Measurements from ENCODE around the gene STX3.
A peak's percentile ranks its signal among the peaks of the same experiment; 100 is the strongest.

The STX3 gene

DNA sequence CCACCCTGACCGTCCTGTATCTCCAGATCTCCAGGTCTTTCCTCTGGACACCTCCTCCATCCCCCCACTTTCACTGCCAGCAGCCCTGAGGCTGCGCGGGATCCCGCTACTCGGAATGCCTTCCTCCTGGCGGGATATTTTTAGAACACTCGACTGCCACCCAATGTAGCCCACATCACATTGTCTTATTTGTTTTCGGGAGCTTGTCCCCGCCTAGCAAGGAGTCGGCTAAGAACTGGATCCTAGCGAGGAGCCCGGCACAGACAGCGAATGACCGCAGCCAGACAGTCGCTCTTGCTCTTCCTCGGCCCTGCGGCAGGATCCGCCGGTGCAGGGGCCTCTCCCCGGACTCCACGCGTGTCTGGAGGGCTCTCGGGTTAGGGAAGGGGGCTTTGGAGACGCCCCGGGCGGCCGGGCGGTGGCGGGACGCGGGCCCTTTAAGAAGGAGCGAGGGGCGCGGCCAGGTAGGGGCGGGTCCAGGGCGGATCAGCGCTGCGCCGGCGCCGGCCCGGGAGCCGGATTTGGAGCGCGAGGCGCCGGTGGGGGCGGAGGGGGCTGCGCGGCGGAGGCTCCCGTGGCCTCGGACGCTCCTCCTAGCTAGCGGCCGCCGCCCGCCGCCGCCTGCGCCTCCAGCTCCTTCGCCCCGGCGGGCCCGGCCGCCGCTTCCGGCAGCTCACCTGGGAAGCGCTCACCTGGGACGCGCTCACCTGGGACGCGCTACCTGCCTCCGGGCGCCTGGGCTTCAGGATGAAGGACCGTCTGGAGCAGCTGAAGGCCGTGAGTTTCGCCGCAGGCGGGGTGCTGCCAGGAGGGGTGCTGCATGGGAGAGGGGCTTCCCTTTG is at the start of gene STX3:
TSS of gene STX3 (plus strand) at position 518 of the 842 bp plus-strand sequence. CDS start at position 748, 230 bp downstream.
- DNase-seq (ENCODE audit: low spot score in 2 of 2) (peak; percentile 19 to 47), ATAC-seq (replicated peaks; ENCODE audit: extremely low read depth, poor library complexity, severe bottlenecking) (peak; percentile 83)
- Mint-ChIP-seq H3K4me3 (peak within 1 kb of the TSS; percentile 93), H3K9me3 (no peaks in the 10 kb centered on the region), H3K27ac (ENCODE audit: low read depth) (peak within 1 kb of the TSS; percentile 82), H3K36me3 (ENCODE audit: insufficient read depth) (peaks cover 10% of the 10 kb centered on the region), H3K27me3 (peaks cover 10% of the 10 kb centered on the region), H3K4me1 (peaks cover 31% of the 10 kb centered on the region)

GRCh38 chr11:59706518-59707285 is 48.5 kb upstream of the STX3 start:
- Mint-ChIP-seq H3K4me3 (no peak overlapping the region), H3K4me1 (no peaks in the 10 kb centered on the region), H3K36me3 (ENCODE audit: insufficient read depth) (no peaks in the 10 kb centered on the region), H3K27me3 (peaks cover 56% of the 10 kb centered on the region), H3K27ac (ENCODE audit: low read depth) (no peak overlapping the region), H3K9me3 (no peaks in the 10 kb centered on the region)
- no peak for DNase-seq (ENCODE audit: low spot score in 2 of 2)
- no peak for ATAC-seq (replicated peaks; ENCODE audit: extremely low read depth, poor library complexity, severe bottlenecking)

GRCh38 chr11:59707371-59707770 is 47.8 kb upstream of the STX3 start:
- H3K4me3 Mint-ChIP-seq: no peak overlapping the region
- H3K4me1 Mint-ChIP-seq: no peaks in the 10 kb centered on the region
- H3K36me3 Mint-ChIP-seq (ENCODE audit: insufficient read depth): no peaks in the 10 kb centered on the region
- DNase-seq (ENCODE audit: low spot score in 2 of 2): no peak
- no peaks in the 10 kb centered on the region for H3K9me3 Mint-ChIP-seq
- H3K27me3 Mint-ChIP-seq: peaks cover 49% of the 10 kb centered on the region
- ATAC-seq (replicated peaks; ENCODE audit: extremely low read depth, poor library complexity, severe bottlenecking): no peak
- no peak overlapping the region for H3K27ac Mint-ChIP-seq (ENCODE audit: low read depth)

GRCh38 chr11:59708537-59708936 is 46.6 kb upstream of the STX3 start:
- H3K4me1 Mint-ChIP-seq: no peaks in the 10 kb centered on the region
- peaks cover 59% of the 10 kb centered on the region for H3K27me3 Mint-ChIP-seq
- no peak overlapping the region for H3K27ac Mint-ChIP-seq (ENCODE audit: low read depth)
- no peak overlapping the region for H3K4me3 Mint-ChIP-seq
- no peak for DNase-seq (ENCODE audit: low spot score in 2 of 2)
- ATAC-seq (replicated peaks; ENCODE audit: extremely low read depth, poor library complexity, severe bottlenecking): no peak
- no peaks in the 10 kb centered on the region for H3K9me3 Mint-ChIP-seq
- no peaks in the 10 kb centered on the region for H3K36me3 Mint-ChIP-seq (ENCODE audit: insufficient read depth)

DNA sequence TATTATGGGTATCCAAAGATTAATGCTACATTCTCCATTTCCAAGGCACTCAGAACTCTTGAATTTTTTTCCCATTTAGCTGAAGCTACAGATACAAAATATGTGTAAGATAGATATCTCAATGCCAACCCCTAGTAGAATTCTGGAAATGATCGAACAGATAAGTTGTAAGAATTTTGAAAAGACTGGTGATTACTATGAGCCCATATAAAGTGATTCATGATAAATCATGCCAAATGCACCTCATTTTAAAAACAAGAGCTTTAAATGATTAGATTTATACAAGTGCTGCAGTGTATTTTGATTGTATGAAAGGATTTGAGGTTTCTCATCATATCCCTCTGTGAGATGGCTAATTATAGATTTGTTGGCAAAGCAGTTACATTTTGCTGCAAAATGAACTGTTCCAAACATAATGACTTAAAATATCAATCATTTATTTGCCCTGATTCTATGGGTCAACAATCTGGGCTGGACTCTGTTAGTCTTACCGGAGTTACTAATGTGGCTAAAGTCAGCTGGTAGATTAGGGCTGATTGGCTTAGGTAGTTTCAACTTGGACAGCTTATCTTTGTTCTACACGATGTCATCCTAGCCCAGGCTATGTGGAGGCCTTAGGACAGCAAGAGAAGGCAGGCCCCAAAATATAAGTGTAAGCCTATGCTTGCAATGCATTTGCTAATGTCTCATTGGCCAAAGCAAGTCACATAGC is 44.9 kb upstream of the STX3 start:
- no peak for ATAC-seq (replicated peaks; ENCODE audit: extremely low read depth, poor library complexity, severe bottlenecking)
- H3K4me1 Mint-ChIP-seq: no peaks in the 10 kb centered on the region
- no peak overlapping the region for H3K27ac Mint-ChIP-seq (ENCODE audit: low read depth)
- no peak overlapping the region for H3K4me3 Mint-ChIP-seq
- peaks cover 55% of the 10 kb centered on the region for H3K27me3 Mint-ChIP-seq
- H3K9me3 Mint-ChIP-seq: no peaks in the 10 kb centered on the region
- no peaks in the 10 kb centered on the region for H3K36me3 Mint-ChIP-seq (ENCODE audit: insufficient read depth)
- no peak for DNase-seq (ENCODE audit: low spot score in 2 of 2)

DNA sequence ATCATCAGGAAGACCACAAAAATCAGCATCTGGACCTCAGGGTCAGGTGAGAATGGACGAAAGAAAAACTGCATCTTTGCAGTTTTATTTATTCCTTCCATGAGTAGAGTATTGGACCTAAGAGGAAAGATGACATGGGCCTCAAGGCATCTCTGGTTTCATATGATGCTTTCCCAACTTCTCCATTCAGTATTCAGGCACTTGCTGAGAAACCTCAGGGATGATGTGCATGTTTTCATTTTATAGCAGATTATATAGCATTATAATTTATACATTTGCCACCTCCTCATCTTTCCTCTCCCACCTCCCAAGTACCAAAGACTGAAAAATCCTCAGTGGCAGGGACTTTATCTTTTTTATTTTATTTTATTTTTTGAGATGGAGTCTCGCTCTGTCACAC is 41.4 kb upstream of the STX3 start, which contains the start of gene OR10V1:
TSS of gene OR10V1 (minus strand) at position 101 of the 400 bp plus-strand sequence. CDS start at position 101, 0 bp downstream.
- Mint-ChIP-seq H3K36me3 (ENCODE audit: insufficient read depth) (no peaks in the 10 kb centered on the region), H3K4me3 (no peak within 1 kb of the TSS), H3K27me3 (peaks cover 50% of the 10 kb centered on the region), H3K27ac (ENCODE audit: low read depth) (no peak within 1 kb of the TSS), H3K4me1 (no peaks in the 10 kb centered on the region), H3K9me3 (no peaks in the 10 kb centered on the region)
- ATAC-seq (replicated peaks; ENCODE audit: extremely low read depth, poor library complexity, severe bottlenecking) (no peak), DNase-seq (ENCODE audit: low spot score in 2 of 2) (no peak)

- H3K9me3 Mint-ChIP-seq: no peaks in the 10 kb centered on the region
- DNase-seq (ENCODE audit: low spot score in 2 of 2): no peak
Observed at GRCh38 chr11:59716051-59716450, 39.1 kb upstream of the STX3 start.

GRCh38 chr11:59719556-59719955 is 35.6 kb upstream of the STX3 start:
- no peak overlapping the region for H3K4me3 Mint-ChIP-seq
- no peaks in the 10 kb centered on the region for H3K4me1 Mint-ChIP-seq
- H3K27ac Mint-ChIP-seq (ENCODE audit: low read depth): no peak overlapping the region
- no peaks in the 10 kb centered on the region for H3K9me3 Mint-ChIP-seq
- ATAC-seq (replicated peaks; ENCODE audit: extremely low read depth, poor library complexity, severe bottlenecking) (no peak), DNase-seq (ENCODE audit: low spot score in 2 of 2) (no peak)
- no peaks in the 10 kb centered on the region for H3K36me3 Mint-ChIP-seq (ENCODE audit: insufficient read depth)
- H3K27me3 Mint-ChIP-seq: peaks cover 75% of the 10 kb centered on the region

More at GRCh38 chr11:59716051-59716450, 39.1 kb upstream of the STX3 start:
- no peak for ATAC-seq (replicated peaks; ENCODE audit: extremely low read depth, poor library complexity, severe bottlenecking)
- no peaks in the 10 kb centered on the region for H3K36me3 Mint-ChIP-seq (ENCODE audit: insufficient read depth)
- H3K4me3 Mint-ChIP-seq: no peak overlapping the region
- no peaks in the 10 kb centered on the region for H3K4me1 Mint-ChIP-seq
- peaks cover 57% of the 10 kb centered on the region for H3K27me3 Mint-ChIP-seq
- H3K27ac Mint-ChIP-seq (ENCODE audit: low read depth): no peak overlapping the region

- H3K9me3 Mint-ChIP-seq: no peaks in the 10 kb centered on the region
- H3K36me3 Mint-ChIP-seq (ENCODE audit: insufficient read depth): no peaks in the 10 kb centered on the region
- H3K27me3 Mint-ChIP-seq: peaks cover 42% of the 10 kb centered on the region
- ATAC-seq (replicated peaks; ENCODE audit: extremely low read depth, poor library complexity, severe bottlenecking) (no peak), DNase-seq (ENCODE audit: low spot score in 2 of 2) (no peak)
- no peak overlapping the region for H3K4me3 Mint-ChIP-seq
- no peak overlapping the region for H3K27ac Mint-ChIP-seq (ENCODE audit: low read depth)
- peaks cover 4% of the 10 kb centered on the region for H3K4me1 Mint-ChIP-seq
Observed at GRCh38 chr11:59724066-59724465, 31.1 kb upstream of the STX3 start.

- H3K4me3 Mint-ChIP-seq: no peak overlapping the region
- H3K27me3 Mint-ChIP-seq: peaks cover 25% of the 10 kb centered on the region
- ATAC-seq (replicated peaks; ENCODE audit: extremely low read depth, poor library complexity, severe bottlenecking): no peak
- no peak for DNase-seq (ENCODE audit: low spot score in 2 of 2)
- H3K27ac Mint-ChIP-seq (ENCODE audit: low read depth): no peak overlapping the region
- no peaks in the 10 kb centered on the region for H3K9me3 Mint-ChIP-seq
- peaks cover 7% of the 10 kb centered on the region for H3K4me1 Mint-ChIP-seq
- no peaks in the 10 kb centered on the region for H3K36me3 Mint-ChIP-seq (ENCODE audit: insufficient read depth)
Observed at GRCh38 chr11:59727426-59727825, 27.8 kb upstream of the STX3 start.

GRCh38 chr11:59728154-59728553 is 27.0 kb upstream of the STX3 start:
- Mint-ChIP-seq H3K9me3 (no peaks in the 10 kb centered on the region), H3K27me3 (peaks cover 18% of the 10 kb centered on the region), H3K27ac (ENCODE audit: low read depth) (no peak overlapping the region), H3K36me3 (ENCODE audit: insufficient read depth) (no peaks in the 10 kb centered on the region), H3K4me1 (peaks cover 7% of the 10 kb centered on the region), H3K4me3 (no peak overlapping the region)
- DNase-seq (ENCODE audit: low spot score in 2 of 2) (no peak), ATAC-seq (replicated peaks; ENCODE audit: extremely low read depth, poor library complexity, severe bottlenecking) (no peak)

GRCh38 chr11:59728913-59729312 is 26.3 kb upstream of the STX3 start:
- H3K9me3 Mint-ChIP-seq: no peaks in the 10 kb centered on the region
- peak; percentile 86 for ATAC-seq (replicated peaks; ENCODE audit: extremely low read depth, poor library complexity, severe bottlenecking)
- peaks cover 7% of the 10 kb centered on the region for H3K4me1 Mint-ChIP-seq
- DNase-seq (ENCODE audit: low spot score in 2 of 2): no peak
- H3K36me3 Mint-ChIP-seq (ENCODE audit: insufficient read depth): no peaks in the 10 kb centered on the region
- no peak overlapping the region for H3K4me3 Mint-ChIP-seq
- H3K27ac Mint-ChIP-seq (ENCODE audit: low read depth): no peak overlapping the region
- H3K27me3 Mint-ChIP-seq: peaks cover 10% of the 10 kb centered on the region
